Measurements from ENCODE around the gene FRMD8. TPM values are rescaled to one million over a fixed set of nuclear protein-coding genes. Genes with fewer than 3 reads are reported as not detected.
A peak's percentile ranks its signal among the peaks of the same experiment; 100 is the strongest.

The FRMD8 gene
- total and polyA plus RNA-seq, 2 experiments from 2014 or later, result 25.7 to 31.0 TPM

DNA sequence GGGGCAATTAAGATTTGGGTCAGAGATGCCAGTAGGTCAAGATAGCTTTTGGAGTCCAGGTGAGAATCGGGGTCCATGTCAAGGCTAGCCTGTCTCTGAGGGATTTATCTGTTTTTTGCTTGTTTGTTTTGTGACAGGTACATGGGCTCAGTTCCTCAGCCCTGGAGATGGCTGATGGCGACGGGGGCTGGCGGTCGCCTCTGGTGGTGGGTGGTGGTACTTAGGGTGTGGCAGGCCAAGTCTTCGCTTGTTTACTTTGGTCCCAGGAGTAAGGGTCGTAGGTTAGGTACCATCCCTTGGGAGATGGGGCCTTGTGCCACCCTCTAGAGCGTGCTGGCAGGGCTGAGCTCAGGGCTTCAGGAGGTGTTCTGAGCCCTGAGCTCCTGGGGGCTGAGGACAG lies 8.7 kb upstream of the FRMD8 start:
- Histone ChIP-seq H3K27me3 (no peaks in the 10 kb centered on the region), H3K79me2 (peaks cover 3% of the 10 kb centered on the region), H3K9me3 (ENCODE audit: low read depth) (no peaks in the 10 kb centered on the region), H3K4me2 (peak overlapping the region; percentile 7), H4K20me1 (ENCODE audit: insufficient read depth, poor library complexity, severe bottlenecking) (no peaks in the 10 kb centered on the region), H3K27ac (peak overlapping the region; percentile 5), H2AFZ (no peak overlapping the region), H3K4me1 (ENCODE audit: insufficient read depth) (peaks cover 37% of the 10 kb centered on the region), H3K4me3 (no peak overlapping the region), H3K36me3 (replicated peaks; ENCODE audit: insufficient read depth, low read depth) (no peaks in the 10 kb centered on the region), H3K9me2 (replicated peaks; ENCODE audit: insufficient read depth) (no peaks in the 10 kb centered on the region)
- no peak for DNase-seq (ENCODE audit: low spot score)
- WGBS (ENCODE audit: low lambda C conversion rate, missing lambda C conversion rate), result 88% methylated on average over 8 of the region's 8 CpGs
- TF ChIP-seq EZH2 (IDR thresholded peaks at IDR 0.05; ENCODE audit: borderline replicate concordance), result no peak
- TF ChIP-seq CTCF (IDR thresholded peaks at IDR 0.05; ENCODE audit: poor library complexity), result no peak
- TF ChIP-seq EZH2phosphoT487 (IDR thresholded peaks at IDR 0.05; ENCODE audit: low read depth, severe bottlenecking, unreplicated experiment), result no peak

DNA sequence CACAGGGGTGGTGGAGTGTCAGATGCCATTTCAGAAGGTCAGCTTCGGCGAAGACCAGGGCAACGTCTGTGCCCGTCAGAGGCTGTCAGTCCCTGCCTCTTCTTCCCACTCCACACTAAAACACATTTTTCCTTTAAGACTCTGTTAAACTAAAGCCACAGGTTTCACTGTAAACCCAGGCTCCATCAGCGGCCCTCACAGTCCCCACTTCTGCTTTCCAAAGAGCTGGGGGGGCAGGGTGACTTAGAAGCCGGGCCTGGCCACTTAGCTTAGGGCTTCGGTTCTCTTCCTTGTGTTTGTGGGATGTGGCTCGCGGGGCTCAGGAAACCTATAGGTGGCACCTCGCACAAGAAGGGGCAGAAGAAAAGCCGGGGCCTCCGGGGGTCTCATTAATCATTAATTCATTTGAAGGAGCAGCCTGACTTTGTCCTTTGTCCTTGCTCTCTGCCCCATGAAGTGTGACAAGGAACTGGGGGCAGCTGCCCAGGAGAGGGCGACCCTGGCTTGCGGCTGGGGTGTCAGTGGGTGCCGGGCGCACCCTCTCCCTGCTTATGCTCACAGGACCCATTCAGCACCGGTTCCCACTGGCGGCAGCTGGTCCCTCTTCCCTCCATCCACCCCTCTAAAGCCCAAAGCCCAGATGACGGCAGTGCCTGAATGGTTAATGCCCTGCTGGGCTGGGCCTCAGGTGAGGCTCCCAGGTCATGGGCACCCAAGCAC lies 8.1 kb upstream of the FRMD8 start:
- H4K20me1 ChIP-seq (ENCODE audit: insufficient read depth, poor library complexity, severe bottlenecking), result no peaks in the 10 kb centered on the region
- H3K27ac ChIP-seq, result peak overlapping the region; percentile 5
- TF ChIP-seq CTCF (IDR thresholded peaks at IDR 0.05; ENCODE audit: poor library complexity) (no peak), EZH2phosphoT487 (IDR thresholded peaks at IDR 0.05; ENCODE audit: low read depth, severe bottlenecking, unreplicated experiment) (no peak), EZH2 (IDR thresholded peaks at IDR 0.05; ENCODE audit: borderline replicate concordance) (no peak)
- WGBS (ENCODE audit: low lambda C conversion rate, missing lambda C conversion rate), result 73% methylated on average over 19 of the region's 19 CpGs
- no peak overlapping the region for H3K4me3 ChIP-seq
- no peaks in the 10 kb centered on the region for H3K9me2 ChIP-seq (replicated peaks; ENCODE audit: insufficient read depth)
- no peaks in the 10 kb centered on the region for H3K36me3 ChIP-seq (replicated peaks; ENCODE audit: insufficient read depth, low read depth)
- H3K4me2 ChIP-seq, result peak overlapping the region; percentile 7
- H3K27me3 ChIP-seq, result no peaks in the 10 kb centered on the region
- H3K4me1 ChIP-seq (ENCODE audit: insufficient read depth), result peaks cover 43% of the 10 kb centered on the region
- peak; percentile 45 for DNase-seq (ENCODE audit: low spot score)
- no peaks in the 10 kb centered on the region for H3K9me3 ChIP-seq (ENCODE audit: low read depth)
- no peak overlapping the region for H2AFZ ChIP-seq
- peaks cover 3% of the 10 kb centered on the region for H3K79me2 ChIP-seq

DNA sequence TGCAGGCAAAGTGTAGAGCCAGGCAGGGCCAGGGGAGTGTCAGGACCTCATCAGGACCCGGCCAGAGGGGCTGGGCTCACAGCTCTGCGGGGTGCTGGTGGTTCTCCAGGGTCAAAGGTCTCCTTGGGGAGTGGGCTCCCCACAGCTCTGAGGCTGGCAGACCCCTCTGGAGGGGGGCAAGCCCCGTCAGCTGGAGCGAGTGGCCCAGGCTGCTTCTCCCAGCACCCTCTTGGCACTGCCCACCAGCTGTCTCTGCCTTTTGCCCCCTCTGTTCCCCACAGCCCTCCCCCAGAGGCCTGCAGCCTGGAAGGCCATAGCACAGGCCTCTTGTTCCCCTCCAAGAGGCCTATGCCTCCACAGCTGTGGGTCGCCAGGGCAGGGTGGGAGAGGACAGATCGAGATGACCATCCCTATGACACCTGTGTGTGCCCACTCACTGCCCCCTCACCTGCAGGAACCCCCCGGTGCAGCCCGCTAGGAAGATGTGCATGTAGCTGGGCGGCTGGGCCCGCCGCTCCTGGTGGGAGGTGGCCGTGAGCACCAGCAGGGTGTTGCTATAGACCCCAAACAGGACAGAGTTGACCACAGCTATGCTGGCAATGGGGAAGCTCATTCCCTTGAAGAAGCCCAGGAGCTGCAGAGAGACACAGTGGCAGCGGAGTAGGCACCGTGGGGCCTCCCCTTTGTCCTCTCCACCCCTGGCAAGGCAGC lies 7.4 kb upstream of the FRMD8 start:
- Histone ChIP-seq H3K36me3 (replicated peaks; ENCODE audit: insufficient read depth, low read depth) (no peaks in the 10 kb centered on the region), H4K20me1 (ENCODE audit: insufficient read depth, poor library complexity, severe bottlenecking) (no peaks in the 10 kb centered on the region), H3K9me3 (ENCODE audit: low read depth) (no peaks in the 10 kb centered on the region), H3K4me1 (ENCODE audit: insufficient read depth) (peaks cover 50% of the 10 kb centered on the region), H3K27me3 (no peaks in the 10 kb centered on the region), H3K4me2 (peak overlapping the region; percentile 7), H3K79me2 (peaks cover 3% of the 10 kb centered on the region), H3K27ac (peak overlapping the region; percentile 5), H2AFZ (no peak overlapping the region), H3K4me3 (no peak overlapping the region), H3K9me2 (replicated peaks; ENCODE audit: insufficient read depth) (no peaks in the 10 kb centered on the region)
- WGBS (ENCODE audit: low lambda C conversion rate, missing lambda C conversion rate), result 93% methylated on average over 14 of the region's 14 CpGs
- no peak for TF ChIP-seq EZH2phosphoT487 (IDR thresholded peaks at IDR 0.05; ENCODE audit: low read depth, severe bottlenecking, unreplicated experiment)
- TF ChIP-seq EZH2 (IDR thresholded peaks at IDR 0.05; ENCODE audit: borderline replicate concordance), result no peak
- TF ChIP-seq CTCF (IDR thresholded peaks at IDR 0.05; ENCODE audit: poor library complexity), result no peak
- no peak for DNase-seq (ENCODE audit: low spot score)
